T47D (cell line): ENCODE results near the gene GTF2H4.

Experiments
- DNase-seq, 2 experiments: peaks; one replicate each; pipeline versions ENCODE4 v3.0.0 to v3.0.0-alpha.2; 2011 to 2012; ENCODE audit warnings: low read depth in 1 of 2, low spot score in 1 of 2
- JUND ChIP-seq: IDR thresholded peaks from 2 replicates; pipeline ENCODE4 v1.6.1; 2012; ENCODE audit warnings: low read depth
- in situ Hi-C: cut with HindIII; loops from 2 replicates; pipeline ENCODE4 v1.10.0; 2016; ENCODE audit warnings: low sequenced_read_pairs, low pct_unique_long_range_greater_than_20kb

GTF2H4 gene

GRCh38 chr6:30876039-30876730 is 31.8 kb upstream of the GTF2H4 start:
- no peak for DNase-seq
- TF ChIP-seq JUND = no peak
- in situ Hi-C loops = no loop called here

- TF ChIP-seq JUND = no peak
- in situ Hi-C loops = no loop called here
- DNase-seq = peak in 1 of 2 experiments; percentile 91
Observed at GRCh38 chr6:30877419-30878262, 30.4 kb upstream of the GTF2H4 start.

- no peak for DNase-seq
- in situ Hi-C loops = no loop called here
- TF ChIP-seq JUND = no peak
Observed at GRCh38 chr6:30879684-30880427, 28.2 kb upstream of the GTF2H4 start.

- TF ChIP-seq JUND = no peak
- DNase-seq = no peak
- in situ Hi-C loops = no loop called here
Observed at GRCh38 chr6:30880698-30881252, 27.2 kb upstream of the GTF2H4 start.

GRCh38 chr6:30881392-30882203 is 26.4 kb upstream of the GTF2H4 start:
- no peak for TF ChIP-seq JUND
- in situ Hi-C loops = no loop called here
- DNase-seq = no peak

GRCh38 chr6:30882204-30882758 is 25.7 kb upstream of the GTF2H4 start:
- in situ Hi-C loops = no loop called here
- no peak for TF ChIP-seq JUND
- DNase-seq = no peak

GRCh38 chr6:30882759-30883684 is 25.0 kb upstream of the GTF2H4 start:
- in situ Hi-C loops = no loop called here
- TF ChIP-seq JUND = no peak
- peak; percentile 90 to 92 for DNase-seq

- no peak for TF ChIP-seq JUND
- peak; percentile 90 to 96 for DNase-seq
- in situ Hi-C loops = no loop called here
Observed at GRCh38 chr6:30883685-30884520, 24.1 kb upstream of the GTF2H4 start, which contains the start of gene DDR1. DDR1 (plus strand) TSS chr6:30884519; CDS start chr6:30888730, 4,211 bp downstream.

GRCh38 chr6:30884521-30885480 is 23.2 kb upstream of the GTF2H4 start:
- peak; percentile 51 to 76 for DNase-seq
- in situ Hi-C loops = no loop called here
- TF ChIP-seq JUND = no peak
